Measurements from ENCODE around the gene KCNJ4. TPM values are rescaled to one million over a fixed set of nuclear protein-coding genes. Genes with fewer than 3 reads are reported as not detected.

KCNJ4 gene
- total RNA-seq, 1 experiment from 2014 or later = 0.18 TPM

DNA sequence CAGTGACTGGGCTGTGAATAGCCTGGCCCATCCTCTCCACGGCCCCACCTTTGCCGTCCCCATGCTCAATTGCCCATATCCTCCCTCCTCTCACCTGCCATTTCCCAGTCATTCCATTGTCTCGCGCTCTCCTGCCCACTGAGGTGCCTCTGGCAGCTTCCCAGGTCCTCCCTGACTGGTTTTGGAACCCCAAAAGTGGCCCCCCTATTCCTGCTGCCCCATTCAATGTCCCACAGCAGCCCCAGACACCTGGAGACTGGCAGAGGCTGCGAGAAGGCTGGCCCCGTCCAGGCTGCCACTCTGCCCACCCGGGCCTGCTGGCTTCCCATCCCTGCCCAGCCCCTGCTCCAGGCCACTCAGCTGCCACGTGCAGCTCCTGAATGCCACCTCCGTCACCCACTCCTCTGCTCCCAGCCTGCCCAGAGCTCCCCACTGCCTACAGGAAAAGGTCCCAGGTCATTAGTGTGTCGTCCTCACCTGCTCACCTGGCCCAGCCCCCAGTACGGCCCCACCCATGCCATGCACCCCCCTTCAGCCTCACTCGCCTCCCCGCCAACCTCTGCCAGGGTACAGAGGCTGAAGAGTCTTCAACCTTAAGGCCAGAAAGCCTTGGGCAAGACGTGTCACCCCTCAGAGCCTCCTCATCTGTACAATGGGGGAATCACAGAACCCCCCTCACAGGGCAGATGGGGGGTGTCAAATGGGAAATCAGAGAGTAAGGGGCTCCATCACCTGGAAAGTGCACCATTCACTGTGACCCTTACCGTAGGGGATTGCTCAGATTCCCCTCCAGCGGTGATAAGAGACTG, 37.5 kb downstream of the KCNJ4 start:
- ATAC-seq = no peak
- TF ChIP-seq POLR2AphosphoS5 (IDR thresholded peaks at IDR 0.05; ENCODE audit: low read depth, low read length) = no peak
- TF ChIP-seq SIN3A (IDR thresholded peaks at IDR 0.05; ENCODE audit: borderline replicate concordance, insufficient read depth, low read depth, low read length) = no peak
- TF ChIP-seq, protein P1, sequence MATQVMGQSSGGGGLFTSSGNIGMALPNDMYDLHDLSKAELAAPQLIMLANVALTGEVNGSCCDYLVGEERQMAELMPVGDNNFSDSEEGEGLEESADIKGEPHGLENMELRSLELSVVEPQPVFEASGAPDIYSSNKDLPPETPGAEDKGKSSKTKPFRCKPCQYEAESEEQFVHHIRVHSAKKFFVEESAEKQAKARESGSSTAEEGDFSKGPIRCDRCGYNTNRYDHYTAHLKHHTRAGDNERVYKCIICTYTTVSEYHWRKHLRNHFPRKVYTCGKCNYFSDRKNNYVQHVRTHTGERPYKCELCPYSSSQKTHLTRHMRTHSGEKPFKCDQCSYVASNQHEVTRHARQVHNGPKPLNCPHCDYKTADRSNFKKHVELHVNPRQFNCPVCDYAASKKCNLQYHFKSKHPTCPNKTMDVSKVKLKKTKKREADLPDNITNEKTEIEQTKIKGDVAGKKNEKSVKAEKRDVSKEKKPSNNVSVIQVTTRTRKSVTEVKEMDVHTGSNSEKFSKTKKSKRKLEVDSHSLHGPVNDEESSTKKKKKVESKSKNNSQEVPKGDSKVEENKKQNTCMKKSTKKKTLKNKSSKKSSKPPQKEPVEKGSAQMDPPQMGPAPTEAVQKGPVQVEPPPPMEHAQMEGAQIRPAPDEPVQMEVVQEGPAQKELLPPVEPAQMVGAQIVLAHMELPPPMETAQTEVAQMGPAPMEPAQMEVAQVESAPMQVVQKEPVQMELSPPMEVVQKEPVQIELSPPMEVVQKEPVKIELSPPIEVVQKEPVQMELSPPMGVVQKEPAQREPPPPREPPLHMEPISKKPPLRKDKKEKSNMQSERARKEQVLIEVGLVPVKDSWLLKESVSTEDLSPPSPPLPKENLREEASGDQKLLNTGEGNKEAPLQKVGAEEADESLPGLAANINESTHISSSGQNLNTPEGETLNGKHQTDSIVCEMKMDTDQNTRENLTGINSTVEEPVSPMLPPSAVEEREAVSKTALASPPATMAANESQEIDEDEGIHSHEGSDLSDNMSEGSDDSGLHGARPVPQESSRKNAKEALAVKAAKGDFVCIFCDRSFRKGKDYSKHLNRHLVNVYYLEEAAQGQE (IDR thresholded peaks at IDR 0.05; ENCODE audit: insufficient read depth in 1 of 2, low read depth in 2 of 2, low read length in 1 of 2) = no peak
- no peak for TF ChIP-seq TCF7L2 (IDR thresholded peaks at IDR 0.05; ENCODE audit: low read depth, low read length)
- TF ChIP-seq, protein P2, sequence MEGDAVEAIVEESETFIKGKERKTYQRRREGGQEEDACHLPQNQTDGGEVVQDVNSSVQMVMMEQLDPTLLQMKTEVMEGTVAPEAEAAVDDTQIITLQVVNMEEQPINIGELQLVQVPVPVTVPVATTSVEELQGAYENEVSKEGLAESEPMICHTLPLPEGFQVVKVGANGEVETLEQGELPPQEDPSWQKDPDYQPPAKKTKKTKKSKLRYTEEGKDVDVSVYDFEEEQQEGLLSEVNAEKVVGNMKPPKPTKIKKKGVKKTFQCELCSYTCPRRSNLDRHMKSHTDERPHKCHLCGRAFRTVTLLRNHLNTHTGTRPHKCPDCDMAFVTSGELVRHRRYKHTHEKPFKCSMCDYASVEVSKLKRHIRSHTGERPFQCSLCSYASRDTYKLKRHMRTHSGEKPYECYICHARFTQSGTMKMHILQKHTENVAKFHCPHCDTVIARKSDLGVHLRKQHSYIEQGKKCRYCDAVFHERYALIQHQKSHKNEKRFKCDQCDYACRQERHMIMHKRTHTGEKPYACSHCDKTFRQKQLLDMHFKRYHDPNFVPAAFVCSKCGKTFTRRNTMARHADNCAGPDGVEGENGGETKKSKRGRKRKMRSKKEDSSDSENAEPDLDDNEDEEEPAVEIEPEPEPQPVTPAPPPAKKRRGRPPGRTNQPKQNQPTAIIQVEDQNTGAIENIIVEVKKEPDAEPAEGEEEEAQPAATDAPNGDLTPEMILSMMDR (IDR thresholded peaks at IDR 0.05) = no peak
- ChIA-PET CTCF (no interaction called here), POLR2A (no interaction called here)
- Histone ChIP-seq H3K9me3 (ENCODE audit: control insufficient read depth, insufficient read depth, low read depth, low read length) (no peaks in the 10 kb centered on the region), H3K4me3 (ENCODE audit: low read depth in 2 of 2, low read length in 2 of 2) (no peak overlapping the region), H3K4me1 (ENCODE audit: control insufficient read depth, insufficient read depth, low read length) (no peaks in the 10 kb centered on the region; the same call in 1 of the 2 replicates), H3K27ac (ENCODE audit: low read length) (no peak overlapping the region), H3K36me3 (ENCODE audit: control insufficient read depth, insufficient read depth, low read length) (no peaks in the 10 kb centered on the region), H3K27me3 (ENCODE audit: control insufficient read depth, insufficient read depth, low read length) (no peaks in the 10 kb centered on the region)
- DNase-seq (ENCODE audit: low read depth, low spot score) = no peak
- in situ Hi-C loops (cut with HindIII; ENCODE audit: low pct_unique_long_range_greater_than_20kb, low sequenced_read_pairs) (no loop called here), intact Hi-C loops (cut with micrococcal nuclease; ENCODE audit: unreplicated experiment) (no loop called here)
- BruUV-seq (replicated peaks) = no TSS peak

DNA sequence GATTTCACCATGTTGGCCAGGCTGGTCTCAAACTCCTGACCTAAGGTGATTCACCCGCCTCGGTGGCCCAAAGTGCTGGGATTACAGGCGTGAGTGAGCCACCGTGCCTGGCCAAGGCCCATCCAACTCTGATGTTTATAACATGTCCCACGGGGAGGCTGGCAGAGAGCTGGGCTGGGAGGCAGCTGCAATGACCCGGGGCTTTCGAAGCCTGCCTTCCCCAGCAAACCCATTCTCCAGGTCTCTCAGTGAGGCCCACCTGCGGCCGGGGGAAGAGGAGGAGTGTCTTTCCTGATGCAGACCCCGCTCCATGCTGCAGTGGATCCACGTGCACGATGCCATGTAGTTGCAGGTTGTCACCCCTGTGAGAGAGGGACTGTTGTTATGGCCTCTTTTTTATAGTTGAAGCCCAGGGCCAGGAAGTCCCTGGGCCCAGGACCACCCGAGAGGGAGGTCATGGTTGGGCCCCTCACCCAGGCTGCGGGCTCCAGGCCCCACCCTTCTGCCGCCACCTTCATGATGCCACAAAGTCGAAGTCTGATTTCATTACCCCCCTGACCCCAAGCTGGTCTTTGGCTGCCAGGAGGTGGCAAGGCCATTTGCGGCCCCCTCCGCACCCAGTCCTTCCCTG, 38.3 kb downstream of the KCNJ4 start:
- no peaks in the 10 kb centered on the region for H3K36me3 ChIP-seq (ENCODE audit: control insufficient read depth, insufficient read depth, low read length)
- H3K4me3 ChIP-seq (ENCODE audit: low read depth in 2 of 2, low read length in 2 of 2) = no peak overlapping the region
- no peak for TF ChIP-seq TCF7L2 (IDR thresholded peaks at IDR 0.05; ENCODE audit: low read depth, low read length)
- no peak for TF ChIP-seq SIN3A (IDR thresholded peaks at IDR 0.05; ENCODE audit: borderline replicate concordance, insufficient read depth, low read depth, low read length)
- no peaks in the 10 kb centered on the region for H3K27me3 ChIP-seq (ENCODE audit: control insufficient read depth, insufficient read depth, low read length)
- CTCF ChIA-PET = no interaction called here
- no peak for ATAC-seq
- no peaks in the 10 kb centered on the region for H3K9me3 ChIP-seq (ENCODE audit: control insufficient read depth, insufficient read depth, low read depth, low read length)
- no peak for DNase-seq (ENCODE audit: low read depth, low spot score)
- intact Hi-C loops (cut with micrococcal nuclease; ENCODE audit: unreplicated experiment) = no loop called here
- no TSS peak for BruUV-seq (replicated peaks)
- in situ Hi-C loops (cut with HindIII; ENCODE audit: low pct_unique_long_range_greater_than_20kb, low sequenced_read_pairs) = no loop called here
- no peaks in the 10 kb centered on the region; the same call in 1 of the 2 replicates for H3K4me1 ChIP-seq (ENCODE audit: control insufficient read depth, insufficient read depth, low read length)
- H3K27ac ChIP-seq (ENCODE audit: low read length) = no peak overlapping the region
- POLR2A ChIA-PET = no interaction called here

All from Panc1 (cell line).